Neural crest cell (in vitro differentiated cells): ENCODE data around the gene UBE2V1. TPM values are rescaled to one million over a fixed set of nuclear protein-coding genes. Genes with fewer than 3 reads are reported as not detected.

Source experiments
- DNase-seq: peaks from one replicate; pipeline ENCODE4 v3.0.0; 2021; ENCODE audit warnings: low read depth, mixed read lengths, low spot score
- H3K27ac Mint-ChIP-seq: one replicate; pipeline ENCODE4 v1.8.0; 2021; ENCODE audit warnings: mild to moderate bottlenecking, mixed read lengths; ENCODE audit not compliant: unreplicated experiment
- H3K27me3 Mint-ChIP-seq: 2 replicates; pipeline ENCODE4 v1.8.0; 2021; ENCODE audit warnings: low read depth, mild to moderate bottlenecking, mixed read lengths
- H3K36me3 Mint-ChIP-seq: 2 replicates; pipeline ENCODE4 v1.8.0; 2021; ENCODE audit warnings: low read depth, mild to moderate bottlenecking, mixed read lengths
- H3K4me1 Mint-ChIP-seq: 2 replicates; pipeline ENCODE4 v1.8.0; 2021; ENCODE audit warnings: mixed read lengths
- H3K4me3 Mint-ChIP-seq: one replicate; pipeline ENCODE4 v1.8.0; 2021; ENCODE audit warnings: mild to moderate bottlenecking, mixed read lengths
- H3K9me3 Mint-ChIP-seq: 2 replicates; pipeline ENCODE4 v1.8.0; 2021; ENCODE audit warnings: mixed read lengths
- CTCF ChIP-seq: fragments of 200-600 bp; sonication (generic); conservative IDR thresholded peaks from 2 replicates; pipeline ENCODE4 v1.5.0; 2021; ENCODE audit warnings: antibody characterized with exemption, mild to moderate bottlenecking
- total RNA-seq: library from RNA; stranded (reverse); gene quantifications from 2 replicates; pipeline ENCODE4 v1.2.1, GENCODE V29; 2021

Gene UBE2V1
- total RNA-seq, 1 donor from 2014 or later, result 147 TPM

GRCh38 chr20:50151034-50151743 lies 38.2 kb upstream of the UBE2V1 start:
- peak overlapping the region; percentile 91 for H3K4me3 Mint-ChIP-seq
- H3K9me3 Mint-ChIP-seq, result no peaks in the 10 kb centered on the region
- no peak for DNase-seq
- peaks cover 58% of the 10 kb centered on the region for H3K4me1 Mint-ChIP-seq
- no peak for TF ChIP-seq CTCF
- no peaks in the 10 kb centered on the region for H3K27me3 Mint-ChIP-seq
- H3K27ac Mint-ChIP-seq, result no peak overlapping the region
- peaks cover 2% of the 10 kb centered on the region for H3K36me3 Mint-ChIP-seq

GRCh38 chr20:50149481-50150254 lies 36.7 kb upstream of the UBE2V1 start:
- H3K27me3 Mint-ChIP-seq, result no peaks in the 10 kb centered on the region
- H3K27ac Mint-ChIP-seq, result no peak overlapping the region
- no peak for TF ChIP-seq CTCF
- peaks cover 59% of the 10 kb centered on the region for H3K4me1 Mint-ChIP-seq
- H3K9me3 Mint-ChIP-seq, result no peaks in the 10 kb centered on the region
- DNase-seq, result no peak
- H3K36me3 Mint-ChIP-seq, result peaks cover 2% of the 10 kb centered on the region
- H3K4me3 Mint-ChIP-seq, result peak overlapping the region; percentile 73

- no peaks in the 10 kb centered on the region for H3K27me3 Mint-ChIP-seq
- H3K27ac Mint-ChIP-seq, result peak overlapping the region; percentile 71
- H3K9me3 Mint-ChIP-seq, result no peaks in the 10 kb centered on the region
- DNase-seq, result no peak
- no peak overlapping the region for H3K4me3 Mint-ChIP-seq
- TF ChIP-seq CTCF, result no peak
- H3K4me1 Mint-ChIP-seq, result peaks cover 47% of the 10 kb centered on the region
- H3K36me3 Mint-ChIP-seq, result peaks cover 7% of the 10 kb centered on the region
Measured at GRCh38 chr20:50146732-50147662, 34.0 kb upstream of the UBE2V1 start.

- no peaks in the 10 kb centered on the region for H3K27me3 Mint-ChIP-seq
- no peak for TF ChIP-seq CTCF
- peaks cover 9% of the 10 kb centered on the region for H3K36me3 Mint-ChIP-seq
- no peaks in the 10 kb centered on the region for H3K9me3 Mint-ChIP-seq
- H3K4me1 Mint-ChIP-seq, result peaks cover 39% of the 10 kb centered on the region
- no peak for DNase-seq
- peak overlapping the region; percentile 31 for H3K4me3 Mint-ChIP-seq
- H3K27ac Mint-ChIP-seq, result peak overlapping the region; percentile 71
Measured at GRCh38 chr20:50146214-50146613, 33.3 kb upstream of the UBE2V1 start.

GRCh38 chr20:50145566-50145965 lies 32.6 kb upstream of the UBE2V1 start:
- no peak for TF ChIP-seq CTCF

More at GRCh38 chr20:50145566-50145965, 32.6 kb upstream of the UBE2V1 start:
- H3K36me3 Mint-ChIP-seq, result peaks cover 9% of the 10 kb centered on the region
- H3K9me3 Mint-ChIP-seq, result no peaks in the 10 kb centered on the region
- H3K27ac Mint-ChIP-seq, result no peak overlapping the region
- peaks cover 36% of the 10 kb centered on the region for H3K4me1 Mint-ChIP-seq
- DNase-seq, result no peak
- no peak overlapping the region for H3K4me3 Mint-ChIP-seq
- no peaks in the 10 kb centered on the region for H3K27me3 Mint-ChIP-seq
